Neutrophil (primary cell): ENCODE data around the gene TSPAN10.
A peak's percentile ranks its signal among the peaks of the same experiment; 100 is the strongest.

Experiments used
- H3K27ac ChIP-seq: fragments of 200-600 bp; sonication (generic); 2 replicates; pipeline ENCODE4 v1.5.1; 2016; ENCODE audit warnings: mild to moderate bottlenecking, moderate library complexity
- H3K27me3 ChIP-seq: fragments of 200-600 bp; sonication (generic); 2 replicates; pipeline ENCODE4 v1.6.0; 2016; ENCODE audit warnings: mild to moderate bottlenecking
- H3K36me3 ChIP-seq: fragments of 200-600 bp; sonication (generic); 2 replicates; pipeline ENCODE4 v1.5.1; 2017
- H3K4me1 ChIP-seq, 2 experiments: fragments of 200-600 bp in 1 of 2; sonication (generic) in 1 of 2; 1 replicate in 1 of 2; 2 replicates in 1 of 2; pipeline versions ENCODE4 v1.5.1 to v1.6.1; 2013 to 2016; ENCODE audit warnings: low read depth in 1 of 2, low read length in 1 of 2, mild to moderate bottlenecking in 1 of 2, moderate library complexity in 1 of 2; ENCODE audit not compliant: control insufficient read depth in 1 of 2, insufficient read depth in 1 of 2
- H3K4me3 ChIP-seq, 2 experiments: fragments of 200-600 bp in 1 of 2; sonication (generic) in 1 of 2; 1 replicate in 1 of 2; 2 replicates in 1 of 2; pipeline ENCODE4 v1.5.1; 2013 to 2016; ENCODE audit warnings: low read depth in 1 of 2, low read length in 1 of 2, mild to moderate bottlenecking in 1 of 2, moderate library complexity in 1 of 2
- H3K9me3 ChIP-seq: fragments of 200-600 bp; sonication (generic); 2 replicates; pipeline ENCODE4 v1.5.1; 2016
- TF ChIP-seq, protein P1 (sequence below): fragments of 200-600 bp; sonication (generic); IDR thresholded peaks from 2 replicates; pipeline ENCODE4 v1.5.1; 2016; ENCODE audit warnings: antibody characterized with exemption

Gene TSPAN10

DNA sequence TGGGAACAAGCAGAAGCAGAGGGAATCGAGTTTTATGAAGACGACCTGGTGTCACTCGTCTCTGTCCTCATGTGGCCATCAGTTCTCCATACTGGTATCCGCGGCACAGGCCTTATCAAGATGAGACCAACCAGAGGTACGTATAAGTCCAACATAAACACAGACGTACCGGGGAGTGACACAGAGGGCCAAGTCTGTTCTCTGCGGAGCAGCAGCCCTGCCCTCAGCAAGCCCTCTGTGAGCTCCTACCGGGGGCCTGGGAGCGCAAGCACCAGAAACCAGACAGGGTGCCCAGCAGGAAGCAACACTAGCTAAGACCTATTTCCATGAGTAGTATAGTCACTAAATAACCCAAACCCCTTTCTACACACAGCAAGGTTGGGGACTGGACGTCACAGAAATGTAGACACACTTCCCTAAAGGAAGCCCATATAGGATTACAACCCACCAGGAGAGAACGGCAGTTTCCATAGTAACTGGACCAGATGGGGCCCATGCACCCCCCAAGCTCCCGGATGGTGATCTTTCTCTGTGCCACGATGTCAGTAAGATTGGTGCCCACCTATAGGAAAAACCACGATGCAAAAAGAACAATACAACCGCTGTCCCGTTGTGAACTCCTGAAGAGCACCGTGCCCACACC lies 45.7 kb downstream of the TSPAN10 start:
- H3K4me1 ChIP-seq: peaks cover 23 to 25% of the 10 kb centered on the region in 2 experiments
- peak overlapping the region; percentile 84 to 96 for H3K4me3 ChIP-seq
- H3K27ac ChIP-seq: peak overlapping the region; percentile 82
- H3K36me3 ChIP-seq: peaks cover 27% of the 10 kb centered on the region
- TF ChIP-seq, protein P1, sequence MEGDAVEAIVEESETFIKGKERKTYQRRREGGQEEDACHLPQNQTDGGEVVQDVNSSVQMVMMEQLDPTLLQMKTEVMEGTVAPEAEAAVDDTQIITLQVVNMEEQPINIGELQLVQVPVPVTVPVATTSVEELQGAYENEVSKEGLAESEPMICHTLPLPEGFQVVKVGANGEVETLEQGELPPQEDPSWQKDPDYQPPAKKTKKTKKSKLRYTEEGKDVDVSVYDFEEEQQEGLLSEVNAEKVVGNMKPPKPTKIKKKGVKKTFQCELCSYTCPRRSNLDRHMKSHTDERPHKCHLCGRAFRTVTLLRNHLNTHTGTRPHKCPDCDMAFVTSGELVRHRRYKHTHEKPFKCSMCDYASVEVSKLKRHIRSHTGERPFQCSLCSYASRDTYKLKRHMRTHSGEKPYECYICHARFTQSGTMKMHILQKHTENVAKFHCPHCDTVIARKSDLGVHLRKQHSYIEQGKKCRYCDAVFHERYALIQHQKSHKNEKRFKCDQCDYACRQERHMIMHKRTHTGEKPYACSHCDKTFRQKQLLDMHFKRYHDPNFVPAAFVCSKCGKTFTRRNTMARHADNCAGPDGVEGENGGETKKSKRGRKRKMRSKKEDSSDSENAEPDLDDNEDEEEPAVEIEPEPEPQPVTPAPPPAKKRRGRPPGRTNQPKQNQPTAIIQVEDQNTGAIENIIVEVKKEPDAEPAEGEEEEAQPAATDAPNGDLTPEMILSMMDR: no peak
- no peaks in the 10 kb centered on the region for H3K9me3 ChIP-seq
- no peaks in the 10 kb centered on the region for H3K27me3 ChIP-seq

DNA sequence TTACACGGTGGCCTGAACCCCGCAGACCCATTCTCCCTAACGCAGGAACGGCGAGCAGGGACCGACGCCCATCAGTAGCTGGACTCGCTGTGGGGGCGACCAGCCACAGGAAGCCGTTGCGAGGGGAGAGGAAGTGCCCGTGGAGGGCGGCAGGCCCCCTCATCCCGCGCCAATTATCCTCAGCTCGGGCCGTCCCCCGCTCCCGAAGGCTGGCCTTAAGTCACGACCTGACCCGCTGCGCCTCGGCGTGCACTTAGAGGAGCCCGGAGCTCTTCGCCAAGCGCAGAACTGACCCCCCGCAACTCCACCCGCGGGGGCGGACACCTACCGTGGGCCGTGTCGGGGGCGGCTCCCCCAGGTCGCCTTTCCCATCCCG lies 46.2 kb downstream of the TSPAN10 start:
- peaks cover 32% of the 10 kb centered on the region for H3K36me3 ChIP-seq
- TF ChIP-seq, protein P1: no peak
- H3K9me3 ChIP-seq: no peaks in the 10 kb centered on the region
- no peaks in the 10 kb centered on the region for H3K27me3 ChIP-seq
- peak overlapping the region; percentile 84 to 96 for H3K4me3 ChIP-seq
- H3K4me1 ChIP-seq: peaks cover 23 to 25% of the 10 kb centered on the region in 2 experiments
- H3K27ac ChIP-seq: peak overlapping the region; percentile 82

GRCh38 chr17:81683584-81684441 lies 46.8 kb downstream of the TSPAN10 start, which contains the start of the genes ARL16 and HGS:
Gene ARL16, minus strand, starts transcription at chr17:81683797. Its CDS starts 44 bp downstream, at chr17:81683753.
Gene HGS, plus strand, starts transcription at chr17:81684011. Its CDS starts 56 bp downstream, at chr17:81684067.
- H3K9me3 ChIP-seq: no peaks in the 10 kb centered on the region
- peak within 1 kb of the TSS; percentile 82 for H3K27ac ChIP-seq
- H3K27me3 ChIP-seq: no peaks in the 10 kb centered on the region
- H3K4me1 ChIP-seq: peaks cover 23 to 25% of the 10 kb centered on the region in 2 experiments
- peaks cover 38% of the 10 kb centered on the region for H3K36me3 ChIP-seq
- TF ChIP-seq, protein P1: peak; percentile 36
- H3K4me3 ChIP-seq: peak within 1 kb of the TSS; percentile 84 to 96

DNA sequence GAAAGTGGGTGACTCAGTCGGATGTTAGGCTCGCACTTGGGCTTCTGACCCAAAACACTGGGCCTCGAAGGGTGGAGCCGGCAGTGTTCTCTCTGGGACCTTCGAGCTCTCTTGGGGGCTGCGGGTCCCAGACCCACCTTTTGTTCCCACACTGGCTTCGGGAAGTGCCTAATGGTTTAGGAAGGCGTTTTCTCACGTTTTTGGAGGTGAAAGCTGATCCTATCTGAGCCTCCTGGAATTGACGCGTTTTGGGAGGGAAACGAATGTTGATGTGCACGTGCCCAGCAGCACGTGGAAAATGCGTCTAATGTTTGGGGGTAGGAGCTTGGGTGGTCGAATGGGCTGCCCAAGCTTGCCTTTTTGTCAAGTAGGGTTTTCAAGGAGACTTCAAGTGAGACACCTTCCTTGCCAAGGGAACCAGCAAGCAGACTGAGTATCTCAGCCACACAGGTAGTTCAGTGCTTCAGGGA lies 47.5 kb downstream of the TSPAN10 start:
- peaks cover 44% of the 10 kb centered on the region for H3K36me3 ChIP-seq
- peak overlapping the region; percentile 82 for H3K27ac ChIP-seq
- TF ChIP-seq, protein P1: no peak
- peaks cover 23 to 25% of the 10 kb centered on the region in 2 experiments for H3K4me1 ChIP-seq
- H3K4me3 ChIP-seq: peak overlapping the region; percentile 84 to 96
- H3K27me3 ChIP-seq: no peaks in the 10 kb centered on the region
- H3K9me3 ChIP-seq: no peaks in the 10 kb centered on the region

- Histone ChIP-seq H3K27me3 (no peaks in the 10 kb centered on the region), H3K4me1 (peaks cover 23 to 25% of the 10 kb centered on the region in 2 experiments), H3K27ac (no peak overlapping the region), H3K36me3 (peaks cover 51% of the 10 kb centered on the region), H3K9me3 (no peaks in the 10 kb centered on the region), H3K4me3 (peak overlapping the region; percentile 84 to 96)
- TF ChIP-seq, protein P1: no peak
Measured at GRCh38 chr17:81685108-81685507, 48.1 kb downstream of the TSPAN10 start.
